Fibroblast of gingiva (primary cell): ENCODE results near the gene DGKH.
A peak's percentile ranks its signal among the peaks of the same experiment; 100 is the strongest.

ENCODE experiments used
- DNase-seq: peaks from one replicate; pipeline ENCODE4 v3.0.0-alpha.2; 2011; ENCODE audit warnings: low read depth

The DGKH gene, protein sequence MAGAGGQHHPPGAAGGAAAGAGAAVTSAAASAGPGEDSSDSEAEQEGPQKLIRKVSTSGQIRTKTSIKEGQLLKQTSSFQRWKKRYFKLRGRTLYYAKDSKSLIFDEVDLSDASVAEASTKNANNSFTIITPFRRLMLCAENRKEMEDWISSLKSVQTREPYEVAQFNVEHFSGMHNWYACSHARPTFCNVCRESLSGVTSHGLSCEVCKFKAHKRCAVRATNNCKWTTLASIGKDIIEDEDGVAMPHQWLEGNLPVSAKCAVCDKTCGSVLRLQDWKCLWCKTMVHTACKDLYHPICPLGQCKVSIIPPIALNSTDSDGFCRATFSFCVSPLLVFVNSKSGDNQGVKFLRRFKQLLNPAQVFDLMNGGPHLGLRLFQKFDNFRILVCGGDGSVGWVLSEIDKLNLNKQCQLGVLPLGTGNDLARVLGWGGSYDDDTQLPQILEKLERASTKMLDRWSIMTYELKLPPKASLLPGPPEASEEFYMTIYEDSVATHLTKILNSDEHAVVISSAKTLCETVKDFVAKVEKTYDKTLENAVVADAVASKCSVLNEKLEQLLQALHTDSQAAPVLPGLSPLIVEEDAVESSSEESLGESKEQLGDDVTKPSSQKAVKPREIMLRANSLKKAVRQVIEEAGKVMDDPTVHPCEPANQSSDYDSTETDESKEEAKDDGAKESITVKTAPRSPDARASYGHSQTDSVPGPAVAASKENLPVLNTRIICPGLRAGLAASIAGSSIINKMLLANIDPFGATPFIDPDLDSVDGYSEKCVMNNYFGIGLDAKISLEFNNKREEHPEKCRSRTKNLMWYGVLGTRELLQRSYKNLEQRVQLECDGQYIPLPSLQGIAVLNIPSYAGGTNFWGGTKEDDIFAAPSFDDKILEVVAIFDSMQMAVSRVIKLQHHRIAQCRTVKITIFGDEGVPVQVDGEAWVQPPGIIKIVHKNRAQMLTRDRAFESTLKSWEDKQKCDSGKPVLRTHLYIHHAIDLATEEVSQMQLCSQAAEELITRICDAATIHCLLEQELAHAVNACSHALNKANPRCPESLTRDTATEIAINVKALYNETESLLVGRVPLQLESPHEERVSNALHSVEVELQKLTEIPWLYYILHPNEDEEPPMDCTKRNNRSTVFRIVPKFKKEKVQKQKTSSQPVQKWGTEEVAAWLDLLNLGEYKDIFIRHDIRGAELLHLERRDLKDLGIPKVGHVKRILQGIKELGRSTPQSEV

DNA sequence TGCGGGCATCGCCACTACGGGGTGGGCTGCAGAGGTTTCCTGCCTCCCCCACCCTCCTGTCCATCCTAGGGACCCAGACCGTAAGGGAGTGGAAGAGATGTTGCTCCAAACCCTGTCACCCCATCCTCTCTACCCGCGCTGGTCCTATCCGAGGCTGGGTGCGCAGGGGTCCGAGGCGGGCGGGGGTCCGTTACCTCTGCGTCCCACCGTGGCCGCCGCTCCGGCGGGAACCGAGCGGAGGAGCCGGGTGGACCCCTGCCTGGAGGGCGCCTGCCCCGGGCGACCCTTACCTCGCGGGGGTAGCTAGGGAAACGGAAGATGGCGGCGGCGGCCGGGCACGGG lies at the start of gene DGKH:
Gene DGKH (plus strand): TSS at position 307 of the 342 bp plus-strand sequence. CDS start 126 bp downstream, outside the sequence.
- no peak for DNase-seq

DNA sequence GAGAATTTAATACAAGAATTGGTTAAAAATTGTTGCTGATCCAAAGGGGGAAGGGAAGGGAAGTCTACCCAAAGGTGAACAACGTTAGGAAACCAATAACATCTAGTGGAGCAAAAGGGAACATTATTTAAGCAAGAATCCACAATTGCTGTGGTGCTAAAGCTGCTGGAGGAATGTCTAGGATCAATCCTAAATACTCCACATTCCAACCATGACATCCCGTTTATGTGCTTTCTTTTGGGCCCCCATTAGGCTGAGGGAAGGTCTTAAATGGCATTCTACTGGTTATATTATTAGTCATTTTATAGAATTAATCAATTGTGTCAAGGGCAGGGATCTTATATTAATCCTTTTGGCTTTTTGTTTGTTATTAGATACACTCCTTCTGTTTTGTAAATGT lies 47.6 kb upstream of the DGKH start:
- no peak for DNase-seq

DNA sequence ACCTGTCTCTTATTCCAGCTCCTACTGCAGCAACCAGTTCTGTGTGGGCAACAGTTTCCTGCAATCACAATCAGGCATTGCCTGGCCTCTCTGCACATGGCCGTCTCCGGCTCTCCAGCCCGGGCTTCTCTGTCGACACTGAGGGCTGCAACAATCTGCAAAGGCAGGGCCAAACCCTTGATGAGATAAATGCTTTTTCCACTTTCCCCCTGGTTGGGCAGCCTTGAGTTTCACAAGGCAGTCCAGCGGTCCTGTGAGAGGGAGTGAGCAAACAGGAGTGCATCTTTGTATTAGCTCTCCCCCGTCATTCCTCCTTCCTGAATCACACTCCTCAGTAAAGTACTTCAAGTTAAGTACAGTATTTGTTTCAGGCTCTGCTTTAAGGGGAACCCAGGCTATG lies 46.9 kb upstream of the DGKH start:
- DNase-seq = peak; percentile 58

DNA sequence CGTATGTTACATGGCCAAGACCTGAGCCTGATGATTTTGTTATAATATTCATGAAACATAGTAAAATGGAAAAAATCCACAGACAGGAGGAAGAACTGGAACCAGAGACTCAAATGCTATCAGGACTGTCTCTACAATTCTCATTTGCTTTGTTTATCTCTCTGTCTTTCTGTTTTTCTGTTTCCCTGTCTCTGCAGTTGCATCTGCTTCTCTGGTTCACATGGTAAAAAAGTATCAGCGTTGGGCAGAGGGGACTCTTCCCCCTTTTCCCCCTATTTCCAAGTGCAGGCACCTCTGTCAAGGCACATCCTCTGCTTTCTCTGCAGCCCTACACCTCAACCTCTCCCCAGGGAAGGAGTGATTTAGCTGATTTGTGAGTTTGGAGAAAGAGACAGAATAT lies 46.4 kb upstream of the DGKH start:
- no peak for DNase-seq

DNA sequence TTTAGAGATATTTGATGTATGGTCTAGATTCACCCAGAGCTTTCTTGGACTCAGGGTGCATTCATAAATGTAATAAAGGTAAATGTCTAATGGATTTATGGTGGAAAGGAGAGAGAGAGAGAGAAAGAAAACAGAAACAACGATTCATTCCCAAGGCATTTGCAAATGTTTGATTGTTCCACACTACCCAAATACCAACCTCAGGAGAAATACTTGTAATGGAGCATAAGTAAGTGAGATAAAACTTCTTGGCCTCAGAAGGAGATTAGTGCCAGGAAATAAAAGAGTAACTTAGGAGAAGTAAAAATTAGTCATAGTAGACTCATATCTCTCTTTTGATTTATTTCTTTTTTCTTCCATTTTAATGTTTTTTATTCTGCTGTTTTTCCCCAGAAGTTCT lies 40.6 kb upstream of the DGKH start:
- no peak for DNase-seq

DNA sequence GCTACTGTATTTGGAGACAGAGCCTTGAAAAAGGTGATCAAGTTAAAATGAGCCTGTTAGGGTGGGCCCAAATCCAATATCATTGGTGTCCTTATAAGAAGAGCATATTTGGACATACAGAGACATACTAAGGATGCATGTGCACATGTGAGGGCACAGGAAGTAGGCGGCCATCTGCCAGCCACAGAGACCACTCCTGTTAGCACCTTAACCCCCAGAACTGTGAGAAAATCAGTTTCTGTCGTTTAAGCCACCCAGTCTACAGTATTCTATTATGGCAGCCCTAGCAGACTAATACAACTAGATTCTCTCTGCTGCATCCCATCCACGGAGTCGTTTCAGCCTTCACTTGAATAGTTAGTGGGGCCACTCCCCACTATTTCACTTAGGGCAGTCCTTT lies 39.4 kb upstream of the DGKH start:
- DNase-seq = no peak

DNA sequence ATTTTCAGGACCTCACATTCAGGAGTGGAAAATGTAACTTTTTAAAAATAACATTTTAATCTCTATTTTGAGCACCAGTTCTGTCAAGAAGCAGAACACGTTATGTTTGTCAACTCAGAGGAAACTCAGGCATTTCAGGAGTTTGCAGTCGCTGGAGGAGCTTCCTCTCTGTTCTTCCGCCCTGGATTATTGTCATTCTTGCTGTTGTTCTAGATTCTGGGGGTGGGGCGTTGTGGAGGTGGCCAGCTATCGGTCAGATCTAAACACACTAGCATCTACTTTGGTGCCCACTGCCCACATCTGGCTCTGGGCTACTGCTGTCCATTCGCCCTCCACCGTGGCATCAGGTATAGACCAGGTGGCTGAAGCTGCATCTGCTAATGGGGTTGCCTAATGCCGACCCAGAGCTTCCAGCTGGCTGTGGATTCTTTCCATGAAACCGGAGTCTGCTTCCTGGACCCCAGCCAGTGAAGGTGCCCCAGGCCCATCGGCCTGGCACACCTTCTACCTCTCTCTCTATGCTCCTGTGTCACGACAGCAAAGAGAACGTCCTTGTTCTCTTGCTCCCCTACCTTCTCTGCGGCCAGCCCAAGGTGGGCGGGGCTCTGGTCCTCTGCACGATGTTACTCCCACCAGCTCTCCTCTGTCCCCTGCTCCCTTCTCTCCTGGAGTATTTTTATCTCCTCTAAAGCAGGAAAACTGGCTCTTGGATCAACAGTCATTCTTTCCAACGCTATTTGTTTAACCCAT lies 36.7 kb upstream of the DGKH start:
- no peak for DNase-seq

DNA sequence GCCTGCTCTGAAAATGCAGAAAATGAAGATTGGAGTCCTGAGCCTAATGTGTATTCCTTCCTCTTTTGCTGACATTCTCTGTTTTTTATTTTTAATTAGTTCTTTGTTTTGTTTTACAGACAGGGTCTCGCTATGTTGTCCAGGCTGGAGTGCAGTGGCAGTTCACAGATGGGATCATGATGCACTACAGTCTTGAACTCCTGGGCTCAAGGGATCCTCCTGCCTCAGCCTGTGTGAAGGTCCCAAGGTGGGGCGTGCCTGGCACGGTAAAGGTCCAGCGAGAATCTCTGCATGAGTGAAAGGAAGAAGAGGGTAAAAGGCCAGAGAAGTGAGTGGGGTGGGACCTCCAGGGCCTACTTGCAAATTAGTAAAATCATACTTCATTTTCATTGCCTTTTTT lies 34.3 kb upstream of the DGKH start:
- no peak for DNase-seq

DNA sequence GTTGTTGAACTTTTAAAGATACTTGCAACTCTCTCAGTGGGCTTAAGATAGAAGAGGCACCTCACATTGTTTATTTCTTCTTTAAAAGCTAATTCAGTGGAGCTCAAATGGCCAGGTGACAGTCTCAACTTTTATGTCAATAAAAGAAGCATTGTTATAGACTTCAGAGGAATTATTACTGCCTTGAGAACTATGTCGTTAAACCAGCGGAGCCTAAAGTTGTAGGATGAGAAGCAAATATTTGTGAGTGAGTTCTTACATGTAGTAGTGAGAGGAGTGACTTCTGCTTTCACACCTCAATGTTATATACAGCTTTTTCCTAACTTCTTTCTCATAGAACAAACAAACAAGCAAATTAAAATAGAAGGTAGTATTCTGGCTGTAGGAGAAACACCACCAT lies 31.2 kb upstream of the DGKH start:
- no peak for DNase-seq

DNA sequence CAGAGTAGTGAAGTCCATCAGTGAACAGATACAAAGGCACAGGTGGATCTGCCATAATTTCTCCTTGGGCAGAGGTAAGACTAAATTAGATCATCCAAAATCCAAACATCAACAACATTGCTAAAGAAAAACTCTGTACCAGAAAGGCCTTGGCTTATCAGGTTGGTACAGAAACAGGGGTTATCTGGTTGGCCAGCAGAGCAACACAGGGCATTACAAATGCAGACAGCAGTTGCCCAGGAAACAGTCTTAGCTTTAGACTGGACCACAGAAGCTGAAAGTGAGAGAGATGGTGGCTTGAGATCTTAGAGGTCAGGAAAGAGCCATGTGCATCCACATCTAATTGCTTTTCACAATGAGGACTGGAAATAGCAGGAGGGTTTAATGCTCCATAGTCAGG lies 26.6 kb upstream of the DGKH start:
- DNase-seq = no peak

DNA sequence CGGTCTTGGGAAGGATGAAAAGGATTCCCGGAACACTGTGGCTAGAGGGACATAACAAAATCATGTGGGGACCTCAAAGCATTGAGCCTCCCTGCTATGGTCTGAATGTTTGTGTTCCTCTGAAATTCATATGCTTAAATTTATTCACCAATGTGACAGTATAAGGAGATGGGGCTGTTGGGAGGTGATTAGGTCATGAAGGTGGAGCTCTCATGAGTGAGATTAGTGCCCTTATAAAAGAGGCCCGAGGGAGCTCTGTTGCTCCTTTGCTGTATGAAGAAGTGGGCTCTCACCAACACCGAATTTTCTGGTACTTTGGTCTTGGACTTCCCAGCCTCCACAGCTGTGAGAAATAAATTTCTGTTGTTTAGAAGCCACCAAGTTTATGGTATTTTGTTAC lies 26.1 kb upstream of the DGKH start:
- no peak for DNase-seq

DNA sequence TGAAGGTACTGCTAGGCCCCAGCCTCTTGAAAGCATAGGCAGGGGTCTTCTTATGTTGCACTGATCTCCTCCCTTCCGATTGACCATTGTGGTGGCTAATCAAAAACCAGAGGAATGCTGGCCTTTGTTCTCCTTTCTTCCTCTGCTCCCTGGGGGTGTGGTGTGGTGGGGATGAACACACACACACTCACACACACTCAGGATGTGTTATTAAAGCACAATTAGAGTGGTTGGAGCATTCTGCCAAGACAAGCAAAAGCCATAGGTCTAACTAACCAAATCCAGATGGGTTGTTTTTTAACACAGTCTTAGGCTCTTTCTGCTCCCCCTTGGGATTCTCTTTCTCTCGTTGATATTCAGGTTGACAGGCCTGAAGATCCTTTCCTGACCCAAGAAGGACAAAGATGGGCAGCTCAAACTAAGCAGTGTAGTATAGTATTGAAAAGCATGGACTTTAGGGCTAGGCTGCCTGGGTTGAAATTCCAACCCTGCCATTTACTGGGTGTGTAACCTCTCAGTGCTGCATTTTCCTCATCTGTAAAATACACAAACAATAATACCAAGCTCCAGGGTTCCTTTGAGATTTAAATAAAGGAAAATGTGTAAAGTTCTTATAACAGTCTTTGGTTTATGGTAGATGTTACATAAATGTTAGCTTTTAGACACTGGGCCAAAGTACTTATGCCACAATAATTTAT lies 25.5 kb upstream of the DGKH start:
- peak; percentile 53 for DNase-seq

DNA sequence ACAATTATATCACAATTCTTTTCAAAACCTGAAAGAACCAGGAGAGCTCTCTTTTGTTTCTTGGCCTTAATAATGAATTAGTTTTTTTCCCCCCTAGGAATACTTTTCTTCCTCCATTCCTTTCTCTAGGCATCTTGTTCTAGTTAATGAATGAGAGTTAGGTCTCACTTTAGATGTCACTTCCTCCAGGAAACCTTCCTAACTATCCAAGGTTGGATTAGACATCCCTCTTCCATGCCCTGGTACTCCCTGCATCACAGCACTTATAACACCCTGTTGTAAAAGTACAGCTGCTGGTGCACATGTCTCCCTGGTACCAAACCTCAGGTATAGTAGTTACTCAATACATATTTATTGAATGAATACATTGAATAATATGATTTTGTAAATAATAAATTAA lies 21.2 kb upstream of the DGKH start:
- no peak for DNase-seq

DNA sequence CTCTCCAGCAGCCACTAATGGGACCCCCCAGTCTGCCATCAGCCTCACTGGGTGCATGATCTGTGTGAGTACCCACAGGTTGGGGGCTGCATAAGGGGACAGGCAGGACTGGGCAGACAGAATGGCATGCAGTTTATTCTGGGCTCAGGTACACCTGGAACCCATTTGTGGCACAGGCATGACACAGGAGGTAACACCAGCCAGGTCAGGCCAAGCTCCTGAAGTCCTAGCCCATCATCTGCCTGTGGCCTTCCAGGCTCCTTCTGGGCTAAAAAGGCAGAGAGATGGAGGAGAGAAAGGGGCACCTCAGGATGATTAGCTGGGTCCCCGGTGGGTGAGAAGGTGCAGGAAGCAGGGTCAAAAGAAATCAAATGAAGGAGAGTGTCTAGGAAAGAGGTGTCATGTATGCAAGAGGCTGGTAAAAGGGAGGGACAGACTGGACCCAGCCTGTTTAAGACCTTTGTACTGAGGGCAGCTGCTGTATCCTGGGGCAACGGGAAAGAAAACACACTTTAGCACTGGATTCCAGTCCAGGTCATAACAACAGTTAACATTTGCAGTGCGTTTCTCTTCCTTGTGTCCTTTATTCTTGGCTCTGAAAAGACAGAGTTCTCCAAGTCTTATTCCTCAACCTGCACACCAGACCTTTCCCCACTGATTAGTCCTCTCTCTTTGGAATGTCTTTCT lies 20.2 kb upstream of the DGKH start:
- DNase-seq = peak; percentile 10

DNA sequence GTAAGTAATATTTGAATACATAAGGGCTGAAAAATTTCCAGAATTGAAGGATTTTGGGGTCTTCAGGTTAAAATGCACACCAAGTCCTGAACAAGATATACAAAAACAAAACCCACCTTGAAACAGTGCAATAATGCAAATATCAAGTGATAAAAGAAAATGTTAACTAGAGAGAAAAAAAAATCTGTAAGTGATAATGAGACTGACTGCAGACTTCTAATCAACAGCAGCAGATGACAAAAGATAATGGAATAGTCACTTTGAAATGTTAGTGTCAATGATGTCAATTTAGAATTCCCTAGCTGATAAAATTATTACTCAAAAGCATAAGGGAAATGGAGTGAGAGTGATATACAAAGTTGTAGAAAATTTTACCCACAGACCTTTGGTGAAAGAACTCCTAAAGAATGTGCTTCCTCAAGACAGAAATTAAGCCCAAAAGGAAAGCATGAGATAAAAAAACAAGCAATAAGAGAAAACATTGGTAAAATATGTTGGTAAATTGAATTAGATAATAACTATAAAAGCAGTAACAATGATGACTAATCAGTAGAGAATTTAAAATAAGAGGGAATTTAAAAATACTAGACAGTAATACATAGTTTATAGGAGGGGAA lies 12.4 kb upstream of the DGKH start:
- no peak for DNase-seq

DNA sequence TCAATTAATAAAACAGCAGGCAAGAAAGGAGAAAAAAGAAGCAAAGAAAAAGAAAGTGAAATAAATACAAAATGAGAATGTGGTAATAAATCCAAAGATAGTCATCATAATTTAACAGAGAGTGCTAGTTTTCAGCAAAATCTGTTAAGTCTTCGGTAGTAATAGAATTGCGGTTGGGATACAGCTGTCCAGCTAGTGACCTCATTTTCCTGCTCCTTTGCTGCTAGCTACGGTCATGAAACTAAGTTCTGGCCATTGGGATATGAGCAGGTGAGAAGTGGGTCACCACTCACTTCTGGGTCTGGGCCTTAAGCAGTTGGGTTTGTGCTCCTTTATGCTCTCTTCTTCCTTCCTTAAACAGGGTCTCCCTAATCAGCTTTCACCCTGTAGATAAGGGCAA lies 11.7 kb upstream of the DGKH start:
- no peak for DNase-seq

DNA sequence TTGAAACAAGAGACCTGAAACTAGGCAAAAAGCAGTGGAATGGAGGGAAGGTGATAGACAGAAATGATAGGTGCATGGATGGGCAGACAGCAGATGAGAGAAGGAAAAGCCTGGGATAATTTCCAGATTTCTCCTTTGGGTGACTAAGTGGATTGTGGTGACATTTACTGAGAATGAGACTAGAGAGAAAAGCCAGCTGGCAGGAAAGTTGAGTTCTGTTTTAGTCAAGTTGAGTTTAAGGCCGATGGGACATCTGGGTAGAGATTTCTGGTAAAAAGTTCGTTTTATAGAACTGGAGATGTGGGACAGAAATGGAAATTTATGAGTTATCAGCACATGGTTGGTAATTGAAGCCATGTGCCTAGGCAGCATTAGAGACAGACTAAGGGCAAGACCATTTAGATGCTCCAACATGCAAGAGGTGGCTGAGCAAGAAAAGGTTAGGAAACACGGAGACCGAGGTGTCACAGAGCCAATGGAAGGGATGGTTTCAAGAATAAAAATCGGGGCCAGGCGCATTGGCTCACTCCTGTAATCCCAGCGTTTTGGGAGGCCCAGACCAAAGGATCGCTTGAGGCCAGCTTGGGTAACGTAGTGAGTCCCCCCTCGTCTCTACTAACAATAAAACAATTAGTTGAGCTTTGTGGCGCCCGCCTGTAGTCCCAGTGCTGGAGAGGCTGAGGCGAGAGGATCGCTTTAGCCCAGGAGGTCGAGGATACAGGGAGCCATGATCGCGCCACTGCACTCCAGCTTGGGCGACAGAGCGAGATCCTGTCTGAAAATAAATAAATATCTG lies 9.6 kb upstream of the DGKH start:
- no peak for DNase-seq

DNA sequence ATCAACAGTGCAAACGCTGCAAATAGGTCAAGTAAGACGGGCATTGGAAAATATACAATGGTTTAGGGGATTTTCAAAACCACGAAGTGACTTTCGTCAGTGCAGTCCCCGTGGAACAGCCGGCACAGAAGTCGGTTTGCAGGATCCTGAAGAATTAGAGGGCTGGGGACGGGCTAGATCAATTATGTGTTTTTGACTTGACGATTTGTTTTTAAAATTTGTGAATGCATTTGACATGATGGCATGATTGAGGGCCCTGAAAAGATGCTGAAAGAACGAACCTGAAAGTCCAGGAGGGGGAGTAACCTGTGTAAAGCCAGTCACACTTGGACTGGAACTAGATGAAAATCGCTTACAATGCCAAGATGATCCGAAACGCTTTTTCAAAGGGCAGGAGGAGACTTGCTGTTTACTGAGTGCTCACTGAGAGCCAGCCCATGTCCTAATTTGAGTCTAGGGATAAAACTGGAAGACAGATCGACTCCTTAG lies 8.9 kb upstream of the DGKH start:
- no peak for DNase-seq
